Measurements from ENCODE around the gene CCDC149.

DNA sequence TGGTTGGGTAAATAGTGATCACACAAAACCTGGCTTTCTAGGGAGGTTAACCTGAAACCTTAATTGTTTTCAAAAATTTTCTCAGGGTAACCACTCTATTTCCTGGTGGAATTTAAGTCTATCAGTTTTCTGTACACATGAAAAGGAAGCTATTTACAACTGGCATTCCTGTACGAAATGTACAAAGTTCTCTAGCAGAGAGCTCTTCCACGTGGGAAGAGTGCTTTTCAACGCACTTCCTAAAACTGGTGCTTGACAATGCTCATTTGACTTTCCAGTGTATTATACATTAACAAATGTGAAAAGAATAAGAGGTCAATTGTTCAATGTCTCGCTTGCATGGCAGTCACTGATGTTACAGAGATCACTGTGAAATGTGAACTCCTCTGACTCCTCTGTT lies 120.3 kb downstream of the CCDC149 start:
- TF ChIP-seq, protein P1, sequence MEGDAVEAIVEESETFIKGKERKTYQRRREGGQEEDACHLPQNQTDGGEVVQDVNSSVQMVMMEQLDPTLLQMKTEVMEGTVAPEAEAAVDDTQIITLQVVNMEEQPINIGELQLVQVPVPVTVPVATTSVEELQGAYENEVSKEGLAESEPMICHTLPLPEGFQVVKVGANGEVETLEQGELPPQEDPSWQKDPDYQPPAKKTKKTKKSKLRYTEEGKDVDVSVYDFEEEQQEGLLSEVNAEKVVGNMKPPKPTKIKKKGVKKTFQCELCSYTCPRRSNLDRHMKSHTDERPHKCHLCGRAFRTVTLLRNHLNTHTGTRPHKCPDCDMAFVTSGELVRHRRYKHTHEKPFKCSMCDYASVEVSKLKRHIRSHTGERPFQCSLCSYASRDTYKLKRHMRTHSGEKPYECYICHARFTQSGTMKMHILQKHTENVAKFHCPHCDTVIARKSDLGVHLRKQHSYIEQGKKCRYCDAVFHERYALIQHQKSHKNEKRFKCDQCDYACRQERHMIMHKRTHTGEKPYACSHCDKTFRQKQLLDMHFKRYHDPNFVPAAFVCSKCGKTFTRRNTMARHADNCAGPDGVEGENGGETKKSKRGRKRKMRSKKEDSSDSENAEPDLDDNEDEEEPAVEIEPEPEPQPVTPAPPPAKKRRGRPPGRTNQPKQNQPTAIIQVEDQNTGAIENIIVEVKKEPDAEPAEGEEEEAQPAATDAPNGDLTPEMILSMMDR (IDR thresholded peaks at IDR 0.05; ENCODE audit: low read length) = no peak
- TF ChIP-seq EZH2 (optimal IDR thresholded peaks at IDR 0.05; ENCODE audit: low read depth, low read length) = no peak
